PC-9 (cell line): ENCODE results near the gene ZNF18. TPM values are rescaled to one million over a fixed set of nuclear protein-coding genes. Genes with fewer than 3 reads are reported as not detected.
"Not testable (repeated sequence)": the region's sequence is repeated elsewhere in the genome, so short reads cannot be mapped to it uniquely, and the experiment has no call there.

Source experiments
- BruUV-seq: library from RNA; stranded (reverse); fragments of 400-500 nt; replicated peaks from 2 replicates; lab custom pipeline; 2021; lab: Mats Ljungman, UMichigan
- CTCF ChIA-PET: fragments of 300-600 bp; sonication (Branson Sonifier 250); formaldehyde crosslinking; loops from one replicate; lab custom pipeline; 2022; ENCODE audit warnings: antibody characterized with exemption; lab: Charles Lee
- POLR2A ChIA-PET: fragments of 300-600 bp; sonication (Branson Sonifier 250); formaldehyde crosslinking; loops from one replicate; lab custom pipeline; 2022; ENCODE audit warnings: antibody characterized with exemption; ENCODE audit not compliant: unreplicated experiment; lab: Charles Lee
- DNase-seq, 2 experiments: peaks; one replicate each; pipeline versions ENCODE4 v3.0.0 to v3.0.0-alpha.2; 2015 to 2022; ENCODE audit warnings: mixed read lengths in 1 of 2
- H2AFZ ChIP-seq: fragments of 200-600 bp; sonication (generic); 2 replicates; pipeline ENCODE4 v1.8.1; 2017; ENCODE audit warnings: antibody characterized with exemption
- H3F3A ChIP-seq: fragments of 200-600 bp; sonication (generic); 2 replicates; pipeline ENCODE4 v1.8.1; 2017; ENCODE audit warnings: antibody characterized with exemption, mild to moderate bottlenecking, low read depth; ENCODE audit not compliant: insufficient read depth
- H3K27ac ChIP-seq: fragments of 200-600 bp; sonication (generic); 2 replicates; pipeline ENCODE4 v1.6.1; 2016; ENCODE audit warnings: mixed run types
- H3K27me3 ChIP-seq: fragments of 200-600 bp; sonication (generic); 2 replicates; pipeline ENCODE4 v1.6.1; 2016; ENCODE audit warnings: low read depth, mixed run types; ENCODE audit not compliant: insufficient read depth
- H3K36me3 ChIP-seq: fragments of 200-600 bp; sonication (generic); 2 replicates; pipeline ENCODE4 v1.6.1; 2016; ENCODE audit warnings: low read depth, mixed run types
- H3K4me1 ChIP-seq: fragments of 200-600 bp; sonication (generic); replicated peaks from 2 replicates; pipeline ENCODE4 v1.6.1; 2016; ENCODE audit warnings: mixed run types; ENCODE audit not compliant: insufficient read depth
- H3K4me2 ChIP-seq: fragments of 200-600 bp; sonication (generic); 2 replicates; pipeline ENCODE4 v1.6.1; 2017; ENCODE audit warnings: mixed run types
- H3K4me3 ChIP-seq: fragments of 200-600 bp; sonication (generic); 2 replicates; pipeline ENCODE4 v1.6.1; 2016; ENCODE audit warnings: mixed run types
- H3K79me2 ChIP-seq: fragments of 200-600 bp; sonication (generic); 2 replicates; pipeline ENCODE4 v1.6.1; 2017; ENCODE audit warnings: low read depth, mixed run types
- H3K9me2 ChIP-seq: fragments of 200-600 bp; sonication (generic); 2 replicates; pipeline ENCODE4 v1.8.1; 2017; ENCODE audit warnings: mild to moderate bottlenecking; ENCODE audit not compliant: insufficient read depth
- H3K9me3 ChIP-seq: fragments of 200-600 bp; sonication (generic); 2 replicates; pipeline ENCODE4 v1.8.1; 2016; ENCODE audit warnings: low read depth; ENCODE audit not compliant: insufficient read depth
- H4K20me1 ChIP-seq: fragments of 200-600 bp; sonication (generic); 2 replicates; pipeline ENCODE4 v1.8.1; 2017; ENCODE audit not compliant: insufficient read depth
- EZH2 ChIP-seq: fragments of 200-600 bp; sonication (generic); IDR thresholded peaks from 2 replicates; pipeline ENCODE4 v1.8.0; 2017; ENCODE audit warnings: antibody characterized with exemption, low read depth
- intact Hi-C: fragments of 100-400 bp; cut with micrococcal nuclease; formaldehyde crosslinking; loops from one replicate; pipeline ENCODE4 v1.10.0; 2022; ENCODE audit not compliant: unreplicated experiment
- total RNA-seq: library from RNA; stranded (reverse); gene quantifications from 2 replicates; pipeline ENCODE4 v1.2.3, GENCODE V29; 2021
- TF ChIP-seq, protein P1 (sequence below): fragments of 200-600 bp; sonication (generic); conservative IDR thresholded peaks from 2 replicates; pipeline ENCODE4 v1.6.1; 2017; ENCODE audit warnings: mixed run types, antibody characterized with exemption, mild to moderate bottlenecking, moderate library complexity

Gene ZNF18
- total RNA-seq, 1 experiment from 2014 or later = 6.3 TPM

DNA sequence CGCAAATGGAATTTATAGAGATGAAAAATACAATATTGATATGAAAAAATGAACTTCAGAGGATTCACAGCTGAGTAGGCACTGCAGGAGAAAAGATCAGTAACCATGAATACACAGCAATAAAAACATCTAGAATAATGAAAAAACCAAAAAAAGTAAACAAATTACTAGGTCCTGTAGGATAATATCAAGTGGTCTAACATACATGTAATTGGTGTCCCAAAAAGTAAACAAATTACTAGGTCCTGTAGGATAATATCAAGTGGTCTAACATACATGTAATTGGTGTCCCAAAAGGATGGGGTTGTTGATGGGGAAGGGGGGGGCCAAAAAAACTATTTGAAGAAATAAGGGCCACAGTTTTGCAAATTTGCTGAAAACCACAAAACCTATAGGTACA, 43.4 kb downstream of the ZNF18 start:
- POLR2A ChIA-PET = no interaction called here

DNA sequence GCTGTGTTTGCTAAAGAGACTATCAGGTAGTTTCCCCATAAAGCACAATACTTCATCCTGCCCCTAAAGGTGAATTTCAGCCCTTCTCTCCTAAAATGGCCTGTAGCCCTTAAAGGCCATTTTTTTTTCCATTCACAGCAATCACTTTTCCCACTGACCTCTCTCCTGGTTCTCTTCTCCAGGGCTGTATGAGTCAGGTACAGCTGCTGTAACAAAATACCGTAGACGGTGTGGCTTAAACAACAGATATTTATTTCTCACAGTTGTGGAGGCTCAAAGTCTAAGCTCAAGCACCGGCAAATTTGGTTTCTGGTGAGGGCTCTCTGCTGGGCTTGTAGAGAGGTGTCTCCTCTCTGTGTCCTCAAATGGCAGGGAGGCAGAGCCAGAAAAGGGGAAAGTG, 44.7 kb downstream of the ZNF18 start:
- POLR2A ChIA-PET = no interaction called here
- H3F3A ChIP-seq = no peaks in the 10 kb centered on the region
- H3K9me3 ChIP-seq = no peaks in the 10 kb centered on the region
- H3K4me2 ChIP-seq = no peak overlapping the region
- H4K20me1 ChIP-seq = no peaks in the 10 kb centered on the region
- no peak for DNase-seq
- no peaks in the 10 kb centered on the region for H3K9me2 ChIP-seq
- intact Hi-C loops = no loop called here
- no TSS peak for BruUV-seq
- no peaks in the 10 kb centered on the region for H3K79me2 ChIP-seq
- no peaks in the 10 kb centered on the region for H3K4me1 ChIP-seq
- H2AFZ ChIP-seq = no peak overlapping the region
- TF ChIP-seq, protein P1, sequence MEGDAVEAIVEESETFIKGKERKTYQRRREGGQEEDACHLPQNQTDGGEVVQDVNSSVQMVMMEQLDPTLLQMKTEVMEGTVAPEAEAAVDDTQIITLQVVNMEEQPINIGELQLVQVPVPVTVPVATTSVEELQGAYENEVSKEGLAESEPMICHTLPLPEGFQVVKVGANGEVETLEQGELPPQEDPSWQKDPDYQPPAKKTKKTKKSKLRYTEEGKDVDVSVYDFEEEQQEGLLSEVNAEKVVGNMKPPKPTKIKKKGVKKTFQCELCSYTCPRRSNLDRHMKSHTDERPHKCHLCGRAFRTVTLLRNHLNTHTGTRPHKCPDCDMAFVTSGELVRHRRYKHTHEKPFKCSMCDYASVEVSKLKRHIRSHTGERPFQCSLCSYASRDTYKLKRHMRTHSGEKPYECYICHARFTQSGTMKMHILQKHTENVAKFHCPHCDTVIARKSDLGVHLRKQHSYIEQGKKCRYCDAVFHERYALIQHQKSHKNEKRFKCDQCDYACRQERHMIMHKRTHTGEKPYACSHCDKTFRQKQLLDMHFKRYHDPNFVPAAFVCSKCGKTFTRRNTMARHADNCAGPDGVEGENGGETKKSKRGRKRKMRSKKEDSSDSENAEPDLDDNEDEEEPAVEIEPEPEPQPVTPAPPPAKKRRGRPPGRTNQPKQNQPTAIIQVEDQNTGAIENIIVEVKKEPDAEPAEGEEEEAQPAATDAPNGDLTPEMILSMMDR = no peak
- TF ChIP-seq EZH2 = no peak
- no peaks in the 10 kb centered on the region for H3K36me3 ChIP-seq
- CTCF ChIA-PET = no interaction called here
- no peaks in the 10 kb centered on the region for H3K27me3 ChIP-seq
- no peak overlapping the region for H3K27ac ChIP-seq
- no peak overlapping the region for H3K4me3 ChIP-seq

More for the DNA sequence above, 43.4 kb downstream of the ZNF18 start:
- no peaks in the 10 kb centered on the region for H3K9me2 ChIP-seq
- CTCF ChIA-PET = no interaction called here
- H3K4me1 ChIP-seq = no peaks in the 10 kb centered on the region
- no peak overlapping the region for H2AFZ ChIP-seq
- H3K27ac ChIP-seq = no peak overlapping the region
- no TSS peak for BruUV-seq
- no peaks in the 10 kb centered on the region for H3K9me3 ChIP-seq
- intact Hi-C loops = no loop called here
- DNase-seq = no peak
- H3K79me2 ChIP-seq = no peaks in the 10 kb centered on the region
- H3K36me3 ChIP-seq = no peaks in the 10 kb centered on the region
- no peaks in the 10 kb centered on the region for H4K20me1 ChIP-seq
- H3K4me2 ChIP-seq = no peak overlapping the region
- TF ChIP-seq, protein P1 = no peak
- no peak for TF ChIP-seq EZH2
- no peaks in the 10 kb centered on the region for H3F3A ChIP-seq
- no peak overlapping the region for H3K4me3 ChIP-seq
- H3K27me3 ChIP-seq = peaks cover 5% of the 10 kb centered on the region; the same call in 1 of the 2 replicates

DNA sequence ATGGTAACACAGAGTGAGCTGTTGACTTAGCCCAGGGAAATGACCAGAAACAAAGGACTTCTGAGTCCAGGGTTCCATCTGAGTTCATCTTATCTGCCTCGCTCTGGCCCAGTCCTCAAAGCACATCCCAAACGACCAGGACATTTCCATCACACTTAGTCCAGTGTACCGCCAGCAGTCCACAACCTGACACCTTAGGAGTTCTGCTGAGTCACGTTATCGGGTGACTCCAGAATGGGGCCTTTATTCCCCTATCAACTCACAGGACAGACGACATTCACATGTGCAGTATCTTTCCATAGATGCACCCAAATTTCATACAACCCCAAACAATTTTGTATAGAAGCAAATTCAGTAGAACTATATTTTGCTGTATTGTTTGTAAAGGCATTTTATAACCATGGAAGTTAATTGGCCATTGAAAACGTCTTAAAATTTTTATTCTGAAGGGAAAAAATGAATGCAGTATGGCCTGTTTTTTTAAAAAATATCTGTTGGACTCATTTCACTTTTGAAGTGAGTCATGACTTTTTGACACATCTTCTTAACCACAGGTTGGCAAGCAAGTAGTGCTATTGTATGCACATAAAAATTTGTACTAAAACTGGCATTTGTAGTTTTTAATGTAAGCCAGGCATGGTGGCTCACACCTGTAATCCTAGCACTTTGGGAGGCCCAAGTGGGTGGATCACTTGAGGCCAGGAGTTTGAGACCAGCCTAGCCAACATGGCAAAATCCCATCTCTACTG, 46.3 kb downstream of the ZNF18 start:
- no TSS peak for BruUV-seq
- Histone ChIP-seq H3K79me2 (no peaks in the 10 kb centered on the region), H3K4me1 (no peaks in the 10 kb centered on the region), H2AFZ (no peak overlapping the region), H3K27ac (no peak overlapping the region), H4K20me1 (no peaks in the 10 kb centered on the region), H3K9me2 (no peaks in the 10 kb centered on the region), H3K9me3 (no peaks in the 10 kb centered on the region), H3K4me3 (no peak overlapping the region), H3K27me3 (no peaks in the 10 kb centered on the region), H3F3A (no peaks in the 10 kb centered on the region), H3K4me2 (no peak overlapping the region), H3K36me3 (no peaks in the 10 kb centered on the region)
- TF ChIP-seq, protein P1 = no peak
- no peak for TF ChIP-seq EZH2
- intact Hi-C loops = no loop called here
- ChIA-PET POLR2A (no interaction called here), CTCF (no interaction called here)
- DNase-seq = no peak

DNA sequence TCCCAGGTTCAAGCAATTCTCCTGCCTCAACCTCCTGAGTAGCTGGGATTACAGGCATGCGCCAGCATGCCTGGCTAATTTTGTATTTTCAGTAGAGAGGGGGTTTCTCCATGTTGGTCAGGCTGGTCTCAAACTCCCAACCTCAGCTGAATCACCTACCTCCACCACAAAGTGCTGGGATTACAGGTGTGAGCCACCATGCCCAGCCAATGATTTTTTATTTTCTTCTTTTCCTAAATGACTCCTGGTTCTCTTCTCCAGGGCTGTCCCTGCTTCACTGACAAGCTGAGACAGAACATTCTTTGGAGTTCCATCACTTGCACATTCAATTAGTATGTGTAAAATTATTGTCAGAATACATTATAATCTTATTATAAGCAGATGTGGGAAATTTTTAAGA, 47.7 kb downstream of the ZNF18 start:
- POLR2A ChIA-PET, H3K4me3 ChIP-seq, H3K79me2 ChIP-seq, intact Hi-C loops, H3K9me3 ChIP-seq, H3K27me3 ChIP-seq, H3K36me3 ChIP-seq, H4K20me1 ChIP-seq, CTCF ChIA-PET, H3K9me2 ChIP-seq, H2AFZ ChIP-seq, H3K27ac ChIP-seq, BruUV-seq, H3F3A ChIP-seq, H3K4me1 ChIP-seq, H3K4me2 ChIP-seq, DNase-seq: not testable (repeated sequence)
